GM18870 (cell line): ENCODE results near the gene GABBR1.

ENCODE experiments used
- ATAC-seq: cut with Tn5 transposase; IDR thresholded peaks from one replicate; pipeline ENCODE4 v1.9.1; 2021; ENCODE audit warnings: moderate library complexity; ENCODE audit not compliant: unreplicated experiment

The GABBR1 gene

GRCh38 chr6:29530671-29531310, 102.2 kb downstream of the GABBR1 start:
- ATAC-seq, result no peak

GRCh38 chr6:29529956-29530355, 103.0 kb downstream of the GABBR1 start:
- no peak for ATAC-seq

DNA sequence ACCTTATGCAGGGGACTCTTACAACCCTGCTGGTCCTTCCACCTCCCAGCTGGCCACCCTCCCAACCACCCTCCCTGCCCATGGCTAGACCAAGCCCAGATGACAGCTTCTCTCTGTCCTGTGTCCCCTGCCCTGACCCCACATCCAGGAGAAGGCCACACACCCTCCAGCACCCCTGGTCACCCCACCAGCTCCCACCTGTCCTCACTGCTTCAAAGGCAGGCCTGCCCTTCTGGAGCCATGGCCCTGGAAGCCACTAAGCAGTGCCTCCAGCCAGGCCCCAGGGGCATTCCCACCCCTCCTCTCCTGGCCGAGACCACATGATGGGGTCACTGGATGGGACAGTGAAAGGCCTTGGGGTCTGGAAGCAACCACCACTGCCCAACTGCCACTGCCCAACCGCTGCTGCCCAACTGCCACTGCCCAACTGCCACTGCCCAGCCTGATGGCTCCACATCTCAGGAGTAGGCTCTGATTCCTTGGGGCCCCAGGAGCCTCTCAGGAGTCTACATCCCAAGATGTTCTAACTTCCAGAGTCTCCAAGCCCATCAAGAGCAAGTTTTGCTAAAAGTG, 103.9 kb downstream of the GABBR1 start:
- ATAC-seq, result no peak

DNA sequence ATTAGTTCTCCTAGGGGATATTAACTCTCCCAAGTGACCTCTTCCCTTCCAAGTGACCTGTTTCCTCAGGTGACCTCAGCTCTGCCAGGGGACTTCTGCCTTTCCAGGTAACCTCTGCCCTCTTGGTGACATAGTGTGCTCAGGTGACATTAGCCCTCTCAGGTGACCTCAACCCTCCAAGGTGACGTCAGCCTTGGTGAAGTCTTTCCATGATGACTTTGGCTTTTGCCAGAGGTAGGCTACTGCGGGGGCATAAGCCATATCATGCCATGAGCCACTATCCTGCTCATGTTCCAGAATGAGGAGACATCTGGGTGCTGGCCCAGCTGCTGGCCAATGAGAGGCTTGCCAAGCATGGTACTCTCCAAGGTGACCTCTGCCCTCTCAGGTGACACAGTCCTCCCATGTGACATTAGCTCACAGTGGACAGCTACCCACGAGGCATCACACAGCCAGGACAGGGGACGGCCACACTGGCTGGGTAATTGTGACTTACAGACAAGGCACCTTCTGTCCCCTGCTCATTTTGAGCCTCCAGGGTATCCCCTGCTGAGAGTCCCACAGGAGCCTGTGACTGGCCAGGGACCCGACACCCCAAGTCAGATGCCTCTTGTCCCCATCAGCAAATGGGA, 104.6 kb downstream of the GABBR1 start:
- no peak for ATAC-seq

- no peak for ATAC-seq
Observed at GRCh38 chr6:29527564-29527963, 105.4 kb downstream of the GABBR1 start.

GRCh38 chr6:29527126-29527525, 105.9 kb downstream of the GABBR1 start:
- ATAC-seq, result no peak

GRCh38 chr6:29525311-29525639, 107.7 kb downstream of the GABBR1 start:
- ATAC-seq, result no peak

DNA sequence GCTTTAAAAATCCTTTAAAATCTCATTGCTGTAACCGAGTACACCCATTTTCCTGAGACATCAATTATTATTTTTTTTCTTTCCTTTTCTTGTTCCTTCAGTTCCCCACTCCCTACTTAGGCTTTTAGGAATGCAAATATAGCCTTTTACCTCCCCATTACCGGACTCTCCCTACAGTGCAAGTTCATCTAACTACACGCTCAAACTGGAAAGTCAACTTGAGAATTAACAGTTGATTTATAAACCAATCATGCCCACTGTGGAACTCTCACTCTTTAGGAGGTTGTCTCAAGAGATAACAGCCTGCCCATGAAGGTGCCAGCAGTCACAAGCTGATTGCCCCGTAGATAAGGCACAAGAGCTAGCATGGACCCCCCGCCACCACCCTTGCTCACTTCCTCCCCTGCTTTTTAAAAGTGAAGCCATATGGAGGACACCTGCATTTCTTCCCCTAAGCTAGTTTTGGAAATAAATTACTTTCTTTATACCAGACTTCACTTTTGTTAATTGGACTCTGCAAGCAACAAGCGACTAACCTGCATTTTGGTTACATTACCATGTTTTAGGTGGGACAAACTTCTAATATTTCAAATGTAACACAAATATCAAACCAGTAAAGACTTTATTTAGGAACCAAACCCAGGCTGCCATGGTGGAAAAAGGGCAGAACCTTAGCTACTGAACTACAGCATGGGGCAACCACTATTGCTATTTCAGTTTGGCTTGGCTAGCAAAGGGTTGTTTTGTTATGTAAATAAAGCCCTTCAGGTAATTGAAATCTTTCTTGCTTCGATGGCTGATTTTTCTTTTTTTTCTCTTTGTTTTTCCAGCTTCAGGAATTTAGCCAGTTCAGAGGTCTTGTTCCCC, 108.3 kb downstream of the GABBR1 start:
- ATAC-seq, result no peak

DNA sequence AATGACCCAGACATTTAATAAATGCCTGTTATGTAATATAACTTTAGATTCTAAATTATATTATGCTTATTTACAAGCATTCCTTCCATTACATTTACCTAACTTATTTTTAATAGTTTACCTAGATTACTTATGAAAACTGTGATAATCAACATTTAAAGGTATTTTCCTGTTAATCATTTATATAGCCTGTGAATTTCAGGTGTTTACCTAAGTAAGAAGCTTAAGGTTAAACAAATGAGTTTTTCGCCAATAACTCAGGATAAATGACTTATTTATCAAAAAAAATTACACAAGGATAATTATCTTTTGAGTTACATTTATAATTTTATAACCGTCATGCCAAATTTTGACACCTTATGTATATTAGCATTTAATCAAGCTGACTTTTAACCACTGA, 108.9 kb downstream of the GABBR1 start:
- ATAC-seq, result no peak

GRCh38 chr6:29522227-29522626, 110.8 kb downstream of the GABBR1 start:
- no peak for ATAC-seq

- ATAC-seq, result no peak
Observed at GRCh38 chr6:29521006-29521680, 111.8 kb downstream of the GABBR1 start.

- ATAC-seq, result no peak
Observed at GRCh38 chr6:29520232-29520631, 112.8 kb downstream of the GABBR1 start.

DNA sequence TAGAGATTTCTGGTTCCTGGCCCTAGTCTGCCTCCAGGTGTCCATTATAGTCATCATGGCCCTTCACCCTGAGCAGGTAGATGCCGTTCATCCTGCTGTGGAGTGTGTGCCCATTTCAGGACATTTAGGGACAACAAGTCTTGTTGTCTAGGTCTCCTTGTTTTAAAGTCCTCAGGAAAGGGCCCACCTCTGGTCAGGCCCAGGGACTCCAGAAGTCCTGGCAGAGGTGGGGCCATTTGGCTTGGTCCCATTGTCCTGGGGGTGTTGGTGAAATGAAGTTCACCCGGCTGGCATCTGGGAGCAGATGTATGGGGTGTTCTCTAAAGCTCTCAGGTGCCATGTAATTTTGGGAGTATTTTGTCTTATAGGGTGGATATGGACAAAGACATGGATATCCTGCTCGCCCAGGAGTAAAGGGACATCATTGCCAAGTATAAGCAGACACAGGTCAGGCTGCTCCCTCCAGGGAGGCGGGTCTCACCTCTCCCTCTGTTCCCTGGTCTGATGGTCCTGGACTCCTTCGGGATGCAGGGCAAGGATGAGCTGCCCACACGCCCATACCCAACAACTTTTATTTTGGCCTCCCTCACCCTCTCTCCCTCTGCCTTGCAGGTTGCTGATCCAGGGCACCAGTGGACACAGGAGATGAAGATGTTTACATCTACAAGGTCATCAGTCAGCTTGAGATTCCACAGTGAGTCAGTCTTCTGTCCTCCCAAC, 113.5 kb downstream of the GABBR1 start:
- ATAC-seq, result no peak

GRCh38 chr6:29517728-29518440, 115.1 kb downstream of the GABBR1 start:
- ATAC-seq, result no peak

DNA sequence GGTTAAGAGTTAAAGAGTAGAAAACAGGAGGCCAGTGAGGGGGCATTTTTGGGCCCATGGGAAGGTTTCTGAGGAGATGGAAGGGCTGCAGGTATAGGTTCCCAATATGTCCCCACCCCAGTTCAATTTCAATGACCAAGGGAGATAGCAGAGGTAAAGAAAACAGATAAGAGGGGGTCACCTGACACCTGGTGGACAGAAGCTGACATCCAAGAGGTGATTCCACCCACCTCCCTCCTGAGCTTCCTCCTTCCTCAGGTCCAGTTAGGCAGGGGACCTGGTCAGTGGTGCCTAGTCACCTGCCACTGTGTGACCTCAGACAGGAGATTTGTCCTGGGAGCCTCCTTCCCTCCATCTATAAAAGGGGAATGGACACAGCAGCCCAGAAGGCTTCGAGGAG, 115.7 kb downstream of the GABBR1 start:
- ATAC-seq, result no peak

DNA sequence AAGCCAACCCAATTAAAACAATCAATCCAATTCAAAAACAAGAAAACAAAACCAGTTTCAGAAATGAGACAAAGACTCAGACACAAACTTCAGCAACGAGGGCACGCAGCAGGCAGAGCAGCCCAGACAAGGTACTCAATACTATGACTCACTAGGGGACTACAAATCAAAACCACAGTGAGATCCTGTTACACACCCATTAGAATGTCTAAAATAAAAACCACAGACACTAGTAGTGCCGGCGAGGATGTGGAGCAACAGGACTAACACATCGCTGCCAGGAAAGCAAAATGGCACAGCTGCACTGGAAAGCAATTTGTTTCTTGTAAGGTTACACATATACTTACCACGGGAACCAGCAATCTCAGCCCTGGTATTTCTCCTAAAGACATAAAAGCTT, 116.9 kb downstream of the GABBR1 start:
- ATAC-seq, result no peak

GRCh38 chr6:29510746-29511300, 122.2 kb downstream of the GABBR1 start:
- ATAC-seq, result no peak

GRCh38 chr6:29510202-29510601, 122.8 kb downstream of the GABBR1 start:
- no peak for ATAC-seq
